GM21360 (cell line): ENCODE results near the gene CD6.

Experiments
- ATAC-seq: cut with Tn5 transposase; IDR thresholded peaks from one replicate; pipeline ENCODE4 v1.9.1; 2021; ENCODE audit warnings: mild to moderate bottlenecking, moderate library complexity; ENCODE audit not compliant: unreplicated experiment

Gene CD6

DNA sequence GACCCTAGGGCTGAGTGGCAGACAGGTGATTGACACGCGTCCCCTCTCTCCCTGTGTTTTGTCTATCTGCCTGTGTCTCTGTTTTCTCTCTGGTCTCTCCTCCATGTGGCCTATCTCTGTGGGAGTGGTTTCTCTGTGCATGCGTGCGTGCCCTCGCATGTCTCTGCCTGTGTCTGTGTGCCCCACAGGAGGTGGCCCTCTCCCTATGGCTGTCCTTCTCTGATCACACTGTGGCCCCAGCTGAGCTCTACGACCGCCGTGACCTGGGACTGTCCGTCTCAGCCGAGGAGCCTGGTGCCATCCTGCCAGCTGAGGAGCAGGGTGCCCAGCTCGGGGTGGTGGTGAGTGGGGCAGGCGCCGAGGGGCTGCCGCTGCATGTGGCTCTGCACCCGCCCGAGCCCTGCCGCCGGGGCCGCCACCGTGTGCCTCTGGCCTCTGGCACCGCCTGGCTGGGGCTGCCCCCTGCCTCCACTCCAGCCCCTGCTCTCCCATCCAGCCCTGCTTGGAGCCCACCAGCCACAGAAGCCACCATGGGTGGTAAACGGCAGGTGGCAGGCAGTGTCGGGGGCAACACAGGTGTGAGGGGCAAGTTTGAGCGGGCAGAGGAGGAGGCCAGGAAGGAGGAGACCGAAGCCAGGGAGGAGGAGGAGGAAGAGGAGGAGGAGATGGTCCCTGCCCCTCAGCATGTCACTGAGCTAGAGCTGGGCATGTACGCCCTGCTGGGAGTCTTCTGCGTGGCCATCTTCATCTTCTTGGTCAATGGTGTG, 35.6 kb upstream of the CD6 start:
- ATAC-seq = no peak

DNA sequence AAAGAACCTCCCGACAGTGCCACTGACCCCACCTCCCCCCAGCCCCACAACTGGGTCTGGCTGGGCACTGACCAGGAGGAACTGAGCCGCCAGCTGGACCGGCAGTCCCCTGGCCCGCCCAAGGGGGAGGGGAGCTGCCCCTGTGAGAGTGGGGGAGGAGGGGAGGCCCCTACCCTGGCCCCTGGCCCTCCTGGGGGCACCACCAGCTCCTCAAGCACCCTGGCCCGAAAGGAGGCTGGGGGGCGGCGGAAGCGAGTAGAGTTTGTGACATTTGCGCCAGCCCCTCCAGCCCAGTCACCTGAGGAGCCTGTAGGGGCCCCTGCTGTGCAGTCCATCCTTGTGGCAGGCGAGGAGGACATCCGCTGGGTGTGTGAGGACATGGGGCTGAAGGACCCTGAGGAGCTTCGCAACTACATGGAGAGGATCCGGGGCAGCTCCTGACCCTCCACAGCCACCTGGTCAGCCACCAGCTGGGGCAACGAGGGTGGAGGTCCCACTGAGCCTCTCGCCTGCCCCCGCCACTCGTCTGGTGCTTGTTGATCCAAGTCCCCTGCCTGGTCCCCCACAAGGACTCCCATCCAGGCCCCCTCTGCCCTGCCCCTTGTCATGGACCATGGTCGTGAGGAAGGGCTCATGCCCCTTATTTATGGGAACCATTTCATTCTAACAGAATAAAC, 34.9 kb upstream of the CD6 start:
- ATAC-seq = no peak

DNA sequence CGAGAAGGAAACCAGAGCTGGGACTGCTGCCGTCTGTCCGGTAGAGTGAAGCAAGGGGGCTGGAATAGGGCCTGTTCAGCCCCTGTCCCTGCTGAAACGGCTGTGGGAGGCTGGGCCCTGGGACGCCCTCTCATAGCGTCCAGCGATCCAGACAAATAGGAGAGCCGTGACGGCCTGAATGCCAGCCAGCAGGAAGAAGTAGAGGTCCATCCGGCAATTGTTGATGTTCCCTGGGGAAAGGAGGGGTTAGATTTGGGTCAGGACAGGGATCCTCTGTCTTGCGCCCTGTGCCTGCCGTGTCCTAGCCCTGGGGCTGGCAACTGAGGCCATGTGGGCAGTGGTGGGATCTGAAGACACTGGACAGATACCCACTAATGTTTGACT, 34.3 kb upstream of the CD6 start:
- ATAC-seq = no peak

DNA sequence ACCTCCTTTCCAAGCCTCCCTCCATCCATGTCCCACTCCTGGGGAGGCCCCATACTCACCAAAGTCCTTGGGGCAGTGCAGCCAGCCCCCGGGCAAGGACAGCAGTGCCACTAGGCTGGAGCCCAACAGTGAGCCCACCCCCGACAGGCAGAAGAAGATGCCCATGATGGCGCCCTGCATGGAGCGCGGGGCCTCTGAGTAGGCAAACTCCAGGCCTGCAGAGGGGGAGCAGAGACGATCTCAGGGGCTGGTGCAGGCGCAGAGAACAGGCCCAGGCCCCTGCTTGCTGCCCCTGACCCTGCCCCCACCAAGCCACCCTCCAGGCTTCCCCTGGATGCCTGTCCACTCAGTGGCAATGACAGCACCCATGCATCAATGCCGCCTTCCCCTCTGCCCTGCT, 33.7 kb upstream of the CD6 start:
- ATAC-seq = no peak

DNA sequence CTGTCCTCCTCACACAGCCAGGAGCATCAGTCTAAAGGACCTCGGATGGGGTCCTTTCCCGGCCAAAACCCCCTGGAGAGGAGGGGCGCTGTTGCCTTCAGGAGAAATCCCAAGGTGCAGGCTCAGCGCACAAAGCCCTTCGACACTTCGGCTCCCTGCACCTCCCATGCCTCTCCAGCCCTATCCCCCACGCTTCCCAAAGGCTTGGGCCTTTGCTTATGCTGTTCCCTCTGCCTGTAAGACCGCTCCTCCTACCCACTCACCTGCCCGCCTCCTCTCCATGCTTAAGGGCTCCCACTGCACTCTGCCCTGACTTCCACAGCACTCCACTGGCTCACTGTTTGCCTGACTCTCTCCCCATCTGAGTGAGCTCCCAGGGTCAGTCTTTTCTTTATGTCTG, 33.0 kb upstream of the CD6 start:
- no peak for ATAC-seq

DNA sequence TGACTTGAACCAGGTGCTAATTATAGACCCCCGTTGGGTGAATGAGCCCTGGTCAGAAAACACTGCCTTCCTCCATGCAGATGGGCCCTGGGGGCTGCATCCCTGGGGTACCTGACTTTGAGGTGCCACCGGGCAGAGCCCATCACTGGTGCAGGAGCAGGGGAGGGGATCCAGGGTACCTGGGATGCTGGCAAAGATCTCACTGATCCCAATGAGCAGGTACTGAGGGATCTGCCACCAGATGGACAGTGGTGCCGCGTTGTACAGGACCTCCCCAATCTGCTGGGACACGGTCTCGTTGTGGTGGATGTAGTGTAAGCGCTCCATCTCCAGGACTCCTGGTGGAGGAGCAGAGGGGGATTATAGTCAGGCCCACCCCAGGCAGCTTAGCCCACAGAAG, 32.2 kb upstream of the CD6 start:
- no peak for ATAC-seq

DNA sequence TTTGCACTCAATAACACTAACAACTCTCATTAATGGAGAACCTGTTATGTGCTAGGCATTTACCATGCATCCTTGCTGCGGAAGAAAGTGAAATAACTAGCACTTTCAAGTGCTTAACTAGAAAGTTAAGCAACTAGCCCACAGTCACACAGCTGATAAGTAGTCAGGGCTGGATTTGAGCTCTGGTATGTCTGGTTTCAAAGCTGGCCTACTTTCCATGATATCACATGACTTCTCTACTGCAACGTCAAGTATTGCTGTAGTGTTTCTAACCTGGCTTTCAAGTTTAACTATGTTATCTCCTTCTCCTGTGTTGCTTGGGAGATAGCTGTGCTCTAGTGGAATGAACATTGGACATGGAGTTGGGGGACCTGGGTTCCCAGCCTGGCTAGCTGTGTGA, 31.6 kb upstream of the CD6 start:
- ATAC-seq = no peak

DNA sequence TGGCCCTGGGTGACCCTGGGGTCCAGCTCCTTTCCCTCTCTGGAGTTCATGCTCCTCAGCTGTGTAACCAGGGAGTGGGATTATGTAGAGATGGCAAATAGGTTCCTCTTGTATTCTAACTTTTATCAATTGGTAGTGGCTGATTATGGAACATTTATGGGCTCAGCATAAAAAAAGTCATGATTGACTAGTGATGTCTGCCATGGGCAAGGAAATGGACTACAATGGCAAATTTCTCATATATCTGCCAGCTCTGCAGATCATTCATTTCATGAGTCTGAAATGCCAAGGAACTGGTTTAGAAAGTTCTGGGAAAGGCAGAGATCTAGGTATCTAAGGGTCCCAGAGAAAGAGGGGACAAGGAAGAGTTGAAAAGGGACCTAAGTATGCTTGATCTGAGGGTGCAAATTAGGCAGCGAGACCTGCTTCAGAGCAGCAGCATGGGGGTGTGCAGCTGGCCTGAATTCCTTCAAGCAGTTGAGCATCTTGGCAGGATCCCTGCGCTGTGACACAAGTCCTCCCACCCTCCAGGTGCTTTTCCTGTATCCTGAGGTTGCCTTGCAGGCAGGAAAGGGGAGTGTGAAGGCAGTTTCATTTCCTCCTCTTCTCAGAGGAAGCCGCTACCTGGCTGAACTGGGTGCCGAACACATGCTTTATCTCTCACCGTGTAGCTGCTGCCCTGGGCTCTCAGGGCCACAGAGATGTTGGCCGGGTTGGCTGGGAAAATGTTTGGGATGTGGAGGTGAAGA, 29.9 kb upstream of the CD6 start:
- ATAC-seq = no peak

DNA sequence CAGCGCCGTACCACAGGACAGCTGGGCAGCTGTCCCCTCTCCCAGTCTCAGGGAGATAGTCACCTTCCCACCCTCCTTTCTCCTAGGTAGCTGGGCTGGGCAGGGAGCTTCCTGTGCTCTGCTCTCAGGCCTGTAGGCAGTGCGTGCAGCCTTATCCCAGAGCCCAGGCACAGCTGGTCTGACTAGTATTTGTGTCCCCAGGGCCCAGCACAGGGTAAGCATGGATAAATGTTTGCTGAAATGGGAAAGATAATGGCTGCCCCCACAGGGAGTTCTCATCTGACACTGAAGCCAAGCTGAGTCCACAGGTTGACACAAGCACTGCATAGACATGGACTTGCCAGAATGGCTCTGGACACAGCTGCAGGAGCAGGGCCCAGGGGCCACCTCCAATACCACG, 29.3 kb upstream of the CD6 start:
- ATAC-seq = no peak

DNA sequence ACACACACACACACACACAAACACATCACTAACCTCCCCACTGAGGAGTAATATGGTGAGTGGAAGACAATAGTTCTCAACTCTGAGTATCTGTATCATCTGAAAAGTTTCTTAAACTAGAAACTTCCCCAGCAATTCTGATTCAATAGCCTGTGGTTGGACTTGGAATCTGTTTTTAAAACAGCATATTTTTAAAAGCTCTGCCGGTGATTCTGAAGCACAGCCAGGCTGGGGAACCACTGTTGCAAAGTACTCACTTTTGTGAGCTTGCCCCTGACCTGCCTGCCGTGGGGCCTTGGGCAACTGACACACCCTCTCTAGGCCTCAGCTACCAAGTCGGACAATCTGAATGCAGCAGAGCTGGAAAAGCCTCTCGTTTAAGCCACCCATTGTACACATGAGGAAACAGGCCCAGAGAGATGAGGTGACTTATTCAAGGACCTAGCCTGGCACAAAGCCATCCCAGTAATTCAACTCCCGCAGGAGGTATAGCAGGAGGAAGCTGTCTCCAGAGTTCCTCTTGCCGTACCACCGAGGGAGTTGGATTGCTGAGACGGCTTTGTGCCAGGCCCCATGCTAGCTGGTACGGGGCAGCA, 28.4 kb upstream of the CD6 start:
- ATAC-seq = no peak

DNA sequence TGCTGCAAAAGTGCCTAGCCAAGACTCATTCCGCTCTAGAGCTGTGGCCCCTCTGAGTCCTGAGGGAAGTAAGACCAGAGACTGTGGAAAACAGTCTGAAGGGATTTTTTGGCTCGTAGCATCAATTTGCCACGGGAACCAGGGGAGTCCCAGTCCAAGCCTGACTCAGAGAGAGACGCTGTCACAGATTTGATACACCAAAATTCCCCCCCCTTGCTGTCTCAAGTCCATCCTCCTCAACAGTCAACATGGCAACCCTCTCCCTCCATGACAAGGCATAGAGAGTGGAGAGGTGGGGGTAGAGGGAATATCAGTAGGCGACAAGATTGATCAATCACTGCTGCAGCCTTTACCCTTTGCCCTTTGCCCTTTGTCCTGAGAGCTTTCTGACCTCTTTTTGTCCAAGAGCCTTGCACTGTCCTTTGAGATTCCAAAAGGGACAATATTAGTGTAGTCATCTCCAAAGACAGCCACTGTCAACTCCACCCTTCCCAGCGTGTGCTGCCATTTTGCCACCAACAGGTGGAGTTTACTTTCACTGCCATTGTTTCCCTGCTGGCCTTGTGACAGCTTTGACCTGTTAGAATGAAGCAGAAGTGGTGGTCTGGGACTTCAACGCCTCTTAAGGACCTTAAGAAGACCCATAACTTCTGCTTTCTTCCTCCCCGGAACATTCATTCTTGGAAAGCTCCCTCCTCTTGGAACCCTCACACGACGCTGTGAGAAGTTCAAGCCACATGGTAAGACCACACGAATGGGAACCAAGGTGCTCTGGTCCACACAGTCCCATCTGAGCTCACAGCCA, 26.8 kb upstream of the CD6 start:
- ATAC-seq = no peak

DNA sequence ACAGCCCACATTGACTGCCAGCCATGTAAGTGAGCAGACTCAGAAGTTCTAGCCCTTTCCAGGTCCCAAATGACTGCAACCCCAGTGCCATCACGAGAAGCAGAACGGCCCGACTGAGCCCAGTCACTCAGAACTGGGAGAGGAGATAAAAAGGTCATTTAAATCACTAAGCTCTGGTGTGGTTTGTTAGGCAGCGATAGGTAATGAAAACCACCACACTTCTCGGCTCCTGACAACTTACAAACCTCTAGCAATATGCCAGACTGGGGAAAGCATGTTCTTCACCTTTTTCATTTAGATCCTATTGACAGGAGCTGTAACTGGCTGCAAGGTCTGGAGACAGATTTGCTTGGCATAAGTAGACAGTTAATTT, 26.2 kb upstream of the CD6 start:
- ATAC-seq = no peak

DNA sequence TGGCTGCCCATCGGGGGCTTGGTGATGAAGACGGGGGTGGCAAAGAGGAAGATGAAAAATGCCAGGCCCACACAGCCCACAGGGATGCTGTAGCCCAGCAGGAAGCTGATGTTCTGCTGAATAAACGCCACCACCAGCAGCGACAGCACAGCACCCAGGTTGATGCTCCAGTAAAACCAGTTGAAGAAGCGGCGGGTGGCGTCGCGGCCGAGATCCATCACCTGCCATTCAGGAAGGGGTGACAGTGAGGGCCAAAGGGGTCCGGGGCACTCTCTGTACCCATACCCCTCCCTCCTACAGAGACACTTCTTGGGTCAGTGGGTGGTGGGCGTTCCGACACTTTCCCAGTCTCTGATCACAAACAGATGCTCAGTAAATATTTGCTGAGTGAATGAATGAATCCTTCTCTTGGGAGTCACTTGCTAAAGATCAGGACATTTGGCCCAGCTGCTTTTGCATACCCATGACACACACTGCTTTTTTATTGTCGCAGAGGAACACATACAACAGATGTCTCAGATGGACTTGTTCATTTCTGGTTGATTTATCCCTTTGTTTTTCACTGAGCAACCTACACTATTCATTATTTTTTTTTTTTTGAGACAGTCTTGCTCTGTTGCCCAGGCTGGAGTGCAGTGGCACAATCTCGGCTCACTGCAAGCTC, 24.7 kb upstream of the CD6 start:
- no peak for ATAC-seq

DNA sequence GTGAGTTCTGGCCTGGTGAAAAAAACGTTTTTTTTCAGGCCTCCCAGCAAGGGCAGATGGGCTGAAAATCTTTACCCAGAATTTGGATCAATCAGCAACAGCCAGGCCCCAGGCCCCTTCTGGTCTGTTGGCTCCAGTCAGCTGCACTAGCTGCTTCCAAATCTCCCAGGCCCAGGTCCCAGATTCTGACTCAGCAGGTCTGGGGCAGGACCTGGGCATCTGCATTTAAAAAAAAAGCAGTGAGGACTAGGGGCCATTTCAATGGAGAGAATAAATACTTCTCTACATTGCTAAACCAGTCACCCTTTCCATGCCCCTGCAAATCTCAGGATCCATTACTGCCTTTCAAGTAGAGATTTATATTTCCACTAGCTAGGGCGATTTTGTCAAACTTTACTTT, 23.8 kb upstream of the CD6 start:
- no peak for ATAC-seq

DNA sequence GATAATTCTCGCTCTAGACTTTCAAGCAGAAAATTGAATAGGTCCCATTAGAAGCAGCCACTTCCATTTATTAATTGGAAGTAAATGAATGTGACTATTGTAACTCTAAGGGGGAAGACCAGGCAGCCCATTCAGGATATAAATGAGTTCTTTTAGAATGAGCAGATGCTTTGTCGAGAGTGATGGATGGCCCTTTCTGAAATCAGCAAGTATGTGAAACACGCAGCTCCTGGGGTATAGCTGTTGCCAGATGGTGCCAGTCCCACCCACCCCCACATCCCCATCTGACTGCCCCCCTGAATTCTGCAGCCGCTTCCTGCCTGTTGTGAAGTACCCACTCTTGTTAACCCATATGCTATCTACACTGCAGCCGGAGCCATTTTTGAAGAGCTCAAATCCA, 23.2 kb upstream of the CD6 start:
- ATAC-seq = no peak

DNA sequence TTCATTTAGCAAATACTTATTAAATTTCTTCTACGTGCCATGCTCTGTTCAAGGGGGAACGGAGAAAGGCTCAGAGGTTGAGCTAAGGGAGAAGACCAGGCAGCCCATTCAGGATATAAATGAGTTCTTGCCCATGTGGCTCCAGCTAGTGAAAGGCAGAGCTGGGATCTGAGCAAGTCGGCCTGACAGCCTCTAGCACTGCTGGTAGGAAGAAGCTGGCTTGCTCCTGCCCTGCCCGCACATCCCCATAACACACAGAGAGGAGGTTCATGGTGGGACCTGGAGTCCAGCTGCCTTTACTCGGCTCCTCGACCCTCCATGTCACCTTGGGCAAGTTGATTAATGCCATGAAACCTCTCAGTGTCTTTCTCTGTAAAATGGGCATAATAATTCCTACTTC, 21.5 kb upstream of the CD6 start:
- ATAC-seq = no peak

DNA sequence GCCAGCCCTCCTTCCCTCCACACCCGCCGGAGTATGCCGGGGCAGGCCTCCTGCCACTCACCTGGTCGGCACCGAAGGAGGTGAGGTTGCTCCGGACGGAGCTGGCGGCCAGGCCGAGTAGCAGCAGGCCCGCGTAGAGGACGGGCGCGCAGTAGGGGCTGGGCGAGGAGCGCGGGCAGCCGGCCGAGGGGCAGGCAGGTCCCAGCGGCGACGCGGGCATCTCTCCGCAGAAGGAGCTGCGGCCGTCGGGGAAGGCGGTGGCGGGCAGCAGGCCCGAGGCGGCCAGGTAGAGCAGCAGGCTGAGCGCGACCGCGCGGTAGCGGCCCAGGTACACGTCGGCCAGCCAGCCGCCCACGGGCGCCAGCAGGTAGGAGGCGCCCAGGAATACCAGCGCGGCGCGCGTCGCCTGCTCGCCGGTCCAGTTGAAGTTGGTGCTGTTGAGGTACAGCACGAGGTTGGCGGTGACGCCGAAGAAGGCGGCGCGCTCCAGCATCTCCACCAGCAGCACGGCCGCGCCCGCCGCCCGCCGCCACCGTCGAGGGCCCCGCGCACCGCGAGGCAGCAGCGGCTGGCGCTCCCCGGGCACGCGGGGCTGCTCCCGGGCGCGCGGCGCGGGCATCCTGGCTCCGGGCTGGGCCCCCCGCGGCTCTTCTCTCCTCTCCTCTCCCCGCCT, 20.4 kb upstream of the CD6 start:
- ATAC-seq = no peak

DNA sequence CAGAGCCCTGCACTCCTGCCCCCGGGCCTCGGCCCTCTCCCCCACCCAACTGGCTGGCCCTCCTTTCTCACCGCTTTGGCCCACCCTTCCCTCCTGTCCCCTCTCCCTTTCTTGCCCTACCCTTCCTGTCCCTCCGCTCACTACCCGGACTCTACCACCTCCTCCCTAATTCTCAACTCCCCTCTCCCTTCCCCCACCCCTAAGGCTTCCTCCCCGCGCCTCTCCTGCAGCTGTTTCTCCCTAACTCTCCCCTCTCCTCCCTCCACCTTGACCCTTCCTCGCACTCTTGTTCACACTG, 19.9 kb upstream of the CD6 start:
- ATAC-seq = no peak

DNA sequence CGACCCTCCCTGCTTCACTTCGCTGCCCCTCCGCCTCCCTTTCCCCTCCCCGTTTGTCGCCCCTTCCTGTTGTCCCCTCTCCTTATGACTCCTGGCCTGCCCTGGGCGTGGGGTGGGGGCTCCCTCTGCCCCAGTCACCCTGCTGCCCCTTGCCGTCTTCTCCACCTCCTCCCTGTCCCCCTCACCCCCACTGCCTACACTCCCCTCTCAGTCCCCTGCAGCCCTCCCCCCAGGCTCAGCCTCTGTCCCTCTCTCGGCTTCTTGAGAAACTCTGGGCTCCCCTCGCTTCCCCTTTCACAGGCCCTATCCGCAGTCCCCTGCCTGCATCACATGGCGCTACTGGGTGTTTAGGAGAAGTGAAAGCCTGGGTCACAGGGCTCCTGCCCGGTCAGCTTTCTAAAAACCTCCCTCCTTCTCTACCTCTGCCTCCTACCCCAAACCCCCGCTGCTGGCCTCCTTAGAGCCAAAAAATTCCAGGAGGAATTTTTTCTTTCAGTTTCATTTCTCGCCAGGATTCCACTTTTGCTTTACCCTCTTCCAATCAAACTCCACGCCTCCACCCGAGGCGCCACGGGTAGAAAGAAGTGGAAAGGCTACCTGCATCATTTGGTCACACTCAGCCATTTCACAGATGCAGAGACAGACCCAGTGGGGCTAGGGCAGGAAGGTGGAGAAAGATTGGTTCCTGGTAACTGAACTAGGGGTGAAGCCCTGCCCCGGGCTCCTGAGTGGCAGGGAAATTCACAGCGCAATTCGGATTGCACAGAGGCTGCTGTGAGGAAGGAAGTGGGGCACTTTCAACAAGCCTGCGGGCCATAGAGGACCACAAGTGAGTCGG, 19.4 kb upstream of the CD6 start, which contains the start of gene SLC15A3:
SLC15A3 (minus strand) TSS at position 273 of the 838 bp plus-strand sequence. CDS start 625 bp downstream, outside the sequence.
- ATAC-seq = peak; percentile 53
